Fibroblast of lung (primary cell): Measurements from ENCODE around the gene SIPA1L3.

Experiments
- EZH2 ChIP-seq: IDR thresholded peaks from 2 replicates; pipeline ENCODE4 v1.5.1; 2012; ENCODE audit warnings: low read length, control low read depth, mild to moderate bottlenecking; ENCODE audit errors: missing control alignments
- TF ChIP-seq, protein P1 (sequence below), 2 donors: IDR thresholded peaks in 1 of 2; conservative IDR thresholded peaks in 1 of 2; 1 replicate in 1 of 2; 2 replicates in 1 of 2; pipeline ENCODE4 v1.5.1; 2011 to 2012; ENCODE audit warnings: low read length in 2 of 2, control low read depth in 1 of 2, inconsistent platforms in 1 of 2, low read depth in 1 of 2, mild to moderate bottlenecking in 1 of 2

GRCh38 chr19:37925212-37925611 lies 18.2 kb downstream of the SIPA1L3 start:
- TF ChIP-seq, protein P1, sequence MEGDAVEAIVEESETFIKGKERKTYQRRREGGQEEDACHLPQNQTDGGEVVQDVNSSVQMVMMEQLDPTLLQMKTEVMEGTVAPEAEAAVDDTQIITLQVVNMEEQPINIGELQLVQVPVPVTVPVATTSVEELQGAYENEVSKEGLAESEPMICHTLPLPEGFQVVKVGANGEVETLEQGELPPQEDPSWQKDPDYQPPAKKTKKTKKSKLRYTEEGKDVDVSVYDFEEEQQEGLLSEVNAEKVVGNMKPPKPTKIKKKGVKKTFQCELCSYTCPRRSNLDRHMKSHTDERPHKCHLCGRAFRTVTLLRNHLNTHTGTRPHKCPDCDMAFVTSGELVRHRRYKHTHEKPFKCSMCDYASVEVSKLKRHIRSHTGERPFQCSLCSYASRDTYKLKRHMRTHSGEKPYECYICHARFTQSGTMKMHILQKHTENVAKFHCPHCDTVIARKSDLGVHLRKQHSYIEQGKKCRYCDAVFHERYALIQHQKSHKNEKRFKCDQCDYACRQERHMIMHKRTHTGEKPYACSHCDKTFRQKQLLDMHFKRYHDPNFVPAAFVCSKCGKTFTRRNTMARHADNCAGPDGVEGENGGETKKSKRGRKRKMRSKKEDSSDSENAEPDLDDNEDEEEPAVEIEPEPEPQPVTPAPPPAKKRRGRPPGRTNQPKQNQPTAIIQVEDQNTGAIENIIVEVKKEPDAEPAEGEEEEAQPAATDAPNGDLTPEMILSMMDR (conservative IDR thresholded peaks at IDR 0.05 in 1 of 2, IDR thresholded peaks at IDR 0.05 in 1 of 2; ENCODE audit: low read depth in 1 of 2, low read length in 2 of 2) = no peak
- no peak for TF ChIP-seq EZH2
